Stimulated activated CD8-positive, alpha-beta memory T cell treated with anti-CD3 and anti-CD28 coated beads, Interleukin-7, amount 100 ng/mL, for 24 hours (primary cell): ENCODE results near the gene RARG.

Experiments
- DNase-seq: peaks from one replicate; pipeline ENCODE4 v3.0.0-alpha.2; 2020; ENCODE audit warnings: low read depth

The RARG gene

DNA sequence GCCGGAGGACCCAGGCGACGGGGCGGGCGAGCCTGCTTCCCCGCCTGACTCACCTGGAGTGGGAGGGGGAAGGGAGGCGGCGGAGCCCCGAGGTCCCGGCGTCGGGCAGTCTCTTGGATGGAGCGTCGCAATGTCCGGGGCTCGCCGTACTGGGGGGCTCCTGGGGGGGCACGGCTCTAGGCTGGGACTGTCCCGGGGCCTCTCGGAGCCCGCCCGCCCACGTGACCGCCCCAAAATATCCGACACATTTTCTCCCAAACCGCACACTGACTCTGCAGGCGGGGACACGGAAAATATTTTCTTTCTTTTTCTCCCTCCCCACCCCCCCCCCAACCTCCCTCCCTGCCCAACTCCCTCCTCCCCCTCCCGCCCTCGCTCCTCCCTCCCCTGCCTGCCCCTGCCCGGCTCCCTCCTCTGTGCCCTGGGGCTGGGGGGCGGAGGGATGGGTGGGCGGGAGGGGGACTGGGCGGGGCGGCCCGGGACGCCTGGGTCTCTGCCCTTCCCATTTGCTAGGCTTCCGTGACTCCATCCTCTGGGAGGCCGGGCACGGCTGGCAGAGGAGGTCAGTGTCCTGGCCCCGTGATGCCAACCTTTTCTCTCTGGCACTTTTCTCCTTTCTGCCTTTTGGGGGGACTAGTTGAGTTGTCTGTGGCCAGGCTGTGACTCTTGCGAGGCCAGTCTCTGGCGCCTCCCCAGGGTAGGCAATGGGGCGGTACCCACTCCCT lies at the start of gene RARG:
TSS of gene RARG (minus strand) at position 289 of the 725 bp plus-strand sequence. CDS start 4,664 bp downstream, outside the sequence.
- DNase-seq, result no peak

DNA sequence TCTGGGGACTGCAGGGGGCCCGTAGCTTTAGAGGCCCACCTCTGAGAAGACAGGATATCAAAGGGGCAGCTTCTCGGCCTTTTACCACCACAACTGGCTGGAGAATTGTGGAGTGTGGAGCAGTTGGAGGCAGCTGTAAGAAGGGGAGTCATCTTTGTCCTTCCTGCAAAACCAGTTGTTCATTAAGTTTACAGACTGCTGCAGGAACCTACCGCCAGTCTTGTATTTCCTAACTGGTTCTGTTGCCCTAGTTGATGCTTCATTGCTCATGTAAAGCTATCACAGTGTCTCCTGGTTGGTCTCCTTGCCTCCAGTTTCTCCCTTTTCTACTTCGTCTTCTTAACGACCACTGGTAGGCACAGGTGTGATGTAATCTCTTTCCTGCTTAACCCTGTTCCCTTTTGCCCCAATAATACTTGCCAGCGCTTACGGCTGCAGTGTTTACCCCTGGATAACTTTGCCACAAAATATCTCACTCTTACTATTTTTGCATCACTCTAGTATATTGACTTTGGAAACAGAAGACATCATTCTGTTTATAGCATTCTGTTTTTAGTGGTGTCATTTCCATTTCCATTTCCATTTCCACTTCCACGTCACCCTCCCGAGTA lies 48.0 kb upstream of the RARG start:
- no peak for DNase-seq

DNA sequence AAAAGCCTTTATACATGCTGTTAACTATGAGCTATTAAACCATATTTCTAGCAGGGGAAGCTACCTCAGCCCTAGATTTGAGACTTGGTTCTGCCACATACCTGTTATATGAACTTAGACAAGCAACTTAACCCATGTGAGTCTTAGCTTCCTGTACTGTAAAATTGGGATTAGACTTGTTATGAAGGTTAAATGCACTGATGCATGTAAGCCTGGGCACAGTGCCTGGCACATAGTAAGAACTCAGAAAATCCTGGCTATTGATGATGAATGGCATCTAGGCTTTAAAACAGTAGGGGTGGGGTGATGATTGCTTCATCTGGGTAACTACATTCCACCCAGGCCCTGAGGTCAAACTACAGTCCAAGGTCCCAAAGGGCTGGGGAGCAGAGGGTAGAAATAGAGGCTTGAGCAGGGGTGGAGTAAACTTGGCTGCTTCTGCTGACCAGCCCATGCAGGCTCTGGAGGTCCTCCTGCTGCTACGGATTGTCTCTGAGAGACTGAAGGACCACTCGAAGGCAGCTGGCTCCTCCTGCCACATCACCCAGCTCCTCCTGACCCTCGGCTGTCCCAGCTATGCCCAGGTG lies 47.4 kb upstream of the RARG start:
- no peak for DNase-seq

DNA sequence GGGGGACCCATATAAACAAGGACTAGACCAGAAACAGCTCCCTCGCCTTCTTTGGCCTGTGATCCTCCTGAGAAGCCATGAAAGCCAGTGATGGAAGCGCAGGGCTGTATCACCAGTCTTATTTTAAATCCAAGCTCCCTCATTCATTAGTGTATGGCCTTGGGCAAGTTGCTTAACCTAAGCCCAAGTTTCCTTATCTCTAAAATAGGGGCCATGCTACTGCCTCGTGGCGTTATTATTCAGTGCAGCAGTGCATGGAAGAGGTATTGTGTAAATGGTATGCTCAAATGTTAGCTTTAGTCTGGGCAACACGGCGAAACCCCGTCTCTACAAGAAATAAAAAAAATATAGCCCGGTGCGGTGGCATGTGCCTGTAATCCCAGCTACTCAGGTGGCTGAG lies 46.0 kb upstream of the RARG start:
- no peak for DNase-seq

DNA sequence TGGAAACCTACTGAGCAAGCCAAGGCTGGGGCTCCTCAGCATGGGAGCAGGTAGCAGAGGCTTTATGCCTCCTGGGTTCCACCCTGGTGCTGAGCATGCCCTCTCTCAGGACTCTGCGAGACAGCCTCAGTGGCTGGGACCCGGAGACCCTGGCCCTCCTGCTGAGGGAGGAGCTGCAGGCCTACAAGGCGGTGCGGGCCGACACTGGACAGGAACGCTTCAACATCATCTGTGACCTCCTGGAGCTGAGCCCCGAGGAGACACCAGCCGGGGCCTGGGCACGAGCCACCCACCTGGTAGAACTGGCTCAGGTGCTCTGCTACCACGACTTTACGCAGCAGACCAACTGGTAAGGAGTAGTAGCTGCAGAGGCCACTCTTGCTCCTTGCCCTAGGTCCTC lies 44.5 kb upstream of the RARG start:
- no peak for DNase-seq

DNA sequence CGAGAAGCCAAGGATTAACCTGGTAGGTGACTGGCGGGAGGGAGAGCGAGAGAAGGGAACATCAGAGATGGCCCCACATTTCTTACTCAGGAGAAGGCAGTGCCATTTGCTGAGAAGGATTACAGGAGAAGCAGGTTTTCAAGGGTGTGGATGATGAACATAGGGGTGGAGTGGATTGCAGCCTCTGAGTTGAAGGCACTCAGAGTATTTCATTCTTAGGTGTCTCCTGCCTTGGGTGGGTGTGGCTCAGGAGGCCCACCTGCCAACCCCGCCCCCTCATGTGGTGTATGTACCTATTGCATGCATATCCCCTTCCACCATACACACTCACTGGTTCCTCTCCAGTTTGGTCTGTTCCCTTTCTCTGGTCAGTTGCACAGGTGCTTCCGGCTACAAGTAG lies 42.4 kb upstream of the RARG start:
- no peak for DNase-seq

DNA sequence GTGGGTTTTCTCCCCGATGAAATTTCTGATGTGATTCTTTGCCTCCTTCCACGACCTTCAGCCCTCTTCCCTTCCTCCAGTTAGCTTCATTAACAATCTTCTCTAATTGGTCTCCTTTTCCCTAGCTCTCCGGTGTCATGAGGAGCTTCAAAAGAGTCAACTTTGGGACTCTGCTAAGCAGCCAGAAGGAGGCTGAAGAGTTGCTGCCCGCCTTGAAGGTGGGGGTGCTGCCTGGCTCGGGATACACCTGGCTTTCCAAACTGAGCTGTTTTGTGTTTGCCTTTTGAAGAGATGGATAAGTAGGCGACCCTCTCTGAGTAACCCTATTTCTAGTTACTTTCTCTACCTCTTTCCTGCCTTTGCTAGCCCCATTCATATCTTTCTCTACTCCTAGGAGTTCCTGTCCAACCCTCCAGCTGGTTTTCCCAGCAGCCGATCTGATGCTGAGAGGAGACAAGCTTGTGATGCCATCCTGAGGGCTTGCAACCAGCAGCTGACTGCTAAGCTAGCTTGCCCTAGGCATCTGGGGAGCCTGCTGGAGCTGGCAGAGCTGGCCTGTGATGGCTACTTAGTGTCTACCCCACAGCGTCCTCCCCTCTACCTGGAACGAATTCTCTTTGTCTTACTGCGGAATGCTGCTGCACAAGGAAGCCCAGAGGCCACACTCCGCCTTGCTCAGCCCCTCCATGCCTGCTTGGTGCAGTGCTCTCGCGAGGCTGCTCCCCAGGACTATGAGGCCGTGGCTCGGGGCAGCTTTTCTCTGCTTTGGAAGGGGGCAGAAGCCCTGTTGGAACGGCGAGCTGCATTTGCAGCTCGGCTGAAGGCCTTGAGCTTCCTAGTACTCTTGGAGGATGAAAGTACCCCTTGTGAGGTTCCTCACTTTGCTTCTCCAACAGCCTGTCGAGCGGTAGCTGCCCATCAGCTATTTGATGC lies 36.9 kb upstream of the RARG start:
- DNase-seq, result no peak

DNA sequence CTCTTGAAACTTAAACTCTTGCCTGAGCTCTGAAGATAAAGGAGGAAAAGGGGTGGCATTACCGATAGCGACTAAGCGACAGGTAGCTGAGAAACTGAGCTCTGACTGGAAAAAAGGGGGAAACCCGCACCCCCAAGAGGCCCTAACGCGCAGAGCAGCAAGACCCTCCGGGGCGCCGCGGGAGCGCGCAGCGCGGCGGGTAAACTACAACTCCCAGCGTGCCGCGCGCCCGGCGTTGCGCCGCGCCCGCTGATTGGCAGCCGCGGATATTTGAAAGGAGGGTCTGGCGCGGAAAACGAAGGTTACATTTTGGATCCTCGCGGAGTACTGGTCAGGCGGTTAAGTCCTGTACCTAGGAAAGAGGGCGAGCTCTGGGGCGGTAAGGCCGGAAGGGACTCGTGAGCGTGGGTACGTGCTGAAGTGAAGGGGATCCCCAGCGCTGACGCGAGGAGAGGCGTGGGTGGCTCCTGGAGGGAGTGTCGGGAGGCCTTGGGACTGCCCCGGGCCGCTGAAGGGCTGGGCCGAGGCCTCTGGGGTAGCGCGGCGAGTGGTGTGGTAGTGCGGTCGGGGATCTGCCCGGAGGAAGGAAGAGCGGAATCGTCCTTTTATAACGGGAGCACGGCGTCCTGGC lies 36.1 kb upstream of the RARG start, which contains the start of gene ESPL1:
TSS of gene ESPL1 (plus strand) at position 301 of the 631 bp plus-strand sequence. CDS start 468 bp downstream, outside the sequence.
- peak; percentile 61 for DNase-seq

DNA sequence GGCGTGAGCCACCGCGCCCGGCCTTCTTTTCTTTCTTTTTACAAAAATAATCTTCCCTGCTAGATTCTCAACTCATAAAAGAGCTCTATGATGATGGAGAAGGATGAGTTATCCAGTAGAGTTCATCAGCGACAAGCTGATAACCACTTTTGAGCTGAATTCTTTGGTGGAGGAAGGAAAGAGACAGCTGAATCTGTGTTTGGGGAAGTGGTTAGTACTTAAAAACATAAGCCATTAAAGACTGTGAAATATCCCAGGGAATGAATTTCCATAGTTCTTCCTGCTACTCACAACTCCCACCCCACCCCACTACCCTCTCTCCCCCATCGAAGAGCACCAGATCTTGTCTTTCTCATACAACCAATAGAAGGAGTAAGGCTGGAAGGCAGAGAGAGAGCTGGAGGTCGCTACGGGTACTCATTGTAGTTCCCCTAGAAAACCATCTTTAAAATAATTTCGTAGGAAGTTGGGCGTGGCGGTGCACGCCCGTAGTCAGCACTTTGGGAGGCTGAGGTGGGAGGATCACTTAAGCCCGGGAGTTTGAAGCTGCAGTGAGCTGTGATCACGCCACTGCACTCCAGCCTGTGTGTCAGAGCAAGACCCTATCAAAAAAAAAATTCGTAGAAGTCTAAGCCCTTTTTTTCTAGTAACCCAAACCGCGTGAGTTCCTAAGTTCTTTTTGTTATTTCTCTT lies 35.4 kb upstream of the RARG start:
- DNase-seq, result no peak

DNA sequence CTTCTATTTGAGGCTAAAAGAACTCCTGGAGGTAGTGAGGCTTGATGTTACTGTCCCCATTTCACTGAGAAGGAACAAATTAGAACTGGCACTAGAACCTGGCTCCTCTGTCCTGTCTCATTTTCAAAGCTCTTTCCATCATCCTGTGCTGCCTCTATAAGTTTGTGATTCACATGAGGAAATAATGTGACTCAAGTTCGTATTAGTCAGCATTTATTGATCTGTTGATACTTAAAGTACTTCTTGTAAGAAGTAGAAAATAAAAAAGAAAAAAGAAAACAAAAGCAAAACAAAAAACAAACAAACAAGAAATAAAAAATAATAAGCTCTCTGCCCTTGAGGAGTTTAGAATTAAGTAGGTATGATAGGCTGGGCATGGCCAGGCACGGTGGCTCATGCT lies 33.8 kb upstream of the RARG start:
- no peak for DNase-seq

DNA sequence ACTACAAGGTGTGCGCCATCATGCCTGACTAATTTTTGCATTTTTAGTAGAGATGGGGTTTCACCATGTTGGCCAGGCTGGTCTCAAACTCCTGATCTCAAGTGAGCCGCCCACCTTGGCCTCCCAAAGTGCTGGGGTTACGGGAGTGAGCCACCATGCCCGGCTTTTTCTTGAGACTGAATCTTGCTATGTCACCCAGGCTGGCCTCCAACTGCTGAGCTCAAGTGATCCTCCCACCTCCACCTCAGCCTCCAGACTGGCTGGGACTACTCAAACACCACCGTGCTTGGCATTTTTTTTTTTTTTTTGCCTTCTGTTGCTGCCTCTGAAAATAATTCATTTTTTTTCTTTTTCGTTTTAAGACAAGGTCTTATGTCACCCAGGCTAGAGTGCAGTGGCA lies 27.9 kb upstream of the RARG start:
- no peak for DNase-seq

DNA sequence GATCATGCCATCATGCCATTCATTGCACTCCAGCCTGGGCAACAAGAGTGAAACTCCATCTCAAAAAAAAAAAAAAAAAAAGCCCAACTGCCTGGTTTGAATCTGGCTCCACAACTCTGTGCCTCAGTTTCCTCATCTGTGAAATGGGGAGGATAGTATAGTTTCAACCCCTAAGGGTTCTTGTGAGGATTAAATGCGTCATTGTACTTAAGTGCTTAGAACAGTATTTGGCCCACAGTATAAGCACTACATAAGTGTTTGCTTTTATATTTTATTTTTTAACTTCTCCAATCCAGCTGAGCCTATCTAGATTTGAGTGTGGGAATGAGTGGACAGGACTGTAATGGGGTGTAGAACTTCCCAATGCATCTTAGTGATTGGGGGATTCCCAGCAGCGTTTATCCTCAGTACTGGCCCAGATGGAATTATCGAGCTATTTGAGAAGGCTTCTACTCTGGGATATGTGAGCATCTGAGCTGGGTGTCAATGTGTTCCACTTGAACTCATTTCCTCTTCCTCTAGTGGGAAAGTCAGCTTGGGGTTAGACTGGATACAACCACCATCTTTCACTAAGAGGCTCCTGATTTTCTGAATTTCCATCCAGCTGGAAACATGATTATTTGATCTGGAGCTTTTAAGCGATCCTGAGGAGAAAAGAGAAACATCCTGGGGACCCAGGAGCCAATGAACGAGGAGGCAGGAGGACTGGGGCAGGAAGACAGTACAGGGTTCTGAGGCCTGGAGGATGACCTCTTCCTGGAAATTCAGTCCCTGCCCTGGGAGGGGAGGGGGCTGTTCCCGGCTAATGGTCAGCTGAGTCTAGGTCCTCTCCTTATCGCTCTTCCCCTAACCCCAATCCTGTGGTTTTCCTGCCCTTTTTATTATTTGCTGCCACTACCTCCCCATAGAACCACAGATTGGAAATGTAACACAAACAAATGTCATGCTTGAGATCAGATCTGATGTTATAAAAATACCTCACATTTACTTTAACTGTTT lies 26.8 kb upstream of the RARG start:
- no peak for DNase-seq

DNA sequence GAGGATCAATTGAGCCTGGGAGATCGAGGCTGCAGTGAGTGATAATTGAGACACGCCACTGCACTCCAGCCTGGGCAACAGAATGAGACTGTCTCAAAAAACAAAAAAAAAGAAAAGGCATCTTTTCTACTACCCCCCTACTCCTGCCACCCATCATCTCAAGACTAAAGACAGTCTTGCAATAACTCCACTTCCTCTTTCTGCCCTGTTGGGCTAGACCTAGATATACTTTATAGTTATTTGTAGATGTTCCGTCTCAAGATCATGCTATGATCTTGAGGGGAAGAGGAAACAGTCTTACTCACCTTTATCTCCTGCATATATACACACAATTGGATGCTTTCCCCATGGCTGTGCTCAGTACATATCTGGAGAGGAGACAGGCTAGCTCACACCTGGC lies 24.0 kb upstream of the RARG start:
- DNase-seq, result no peak

DNA sequence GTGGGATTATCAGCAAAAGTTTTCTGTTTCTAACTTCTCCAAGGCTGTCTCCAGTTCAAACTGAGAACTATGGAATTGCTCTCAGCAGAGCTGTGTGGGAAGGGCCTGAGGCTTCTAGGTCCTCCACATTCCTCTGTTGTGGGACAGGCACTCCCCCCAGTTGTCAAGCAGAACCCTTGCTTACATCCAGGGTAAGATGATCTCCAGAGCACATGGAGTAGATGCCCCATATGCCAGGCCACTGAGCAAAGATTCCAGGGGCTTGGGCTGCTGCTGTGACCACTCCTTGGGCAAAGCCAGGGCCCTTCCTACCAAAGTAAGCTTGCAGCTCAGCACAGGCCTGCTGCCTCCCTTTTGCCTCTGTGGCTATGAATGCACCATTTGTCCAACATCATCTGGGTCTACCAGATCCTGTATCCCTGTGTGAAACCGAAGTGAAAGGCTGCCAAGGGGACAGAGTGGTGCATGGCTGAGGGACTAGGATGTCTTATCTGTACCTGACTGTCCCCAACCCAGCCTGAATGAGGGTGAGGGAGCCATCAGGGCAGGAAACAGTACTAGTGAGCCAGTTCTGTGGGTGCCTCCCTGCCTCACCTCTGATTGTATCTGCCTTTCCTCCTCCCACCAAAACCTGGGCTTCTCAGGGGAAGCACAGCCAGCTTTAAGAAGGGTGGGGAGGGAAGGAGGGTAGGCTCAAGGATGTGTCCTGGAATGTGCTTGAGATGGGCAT lies 23.0 kb upstream of the RARG start:
- DNase-seq, result no peak

DNA sequence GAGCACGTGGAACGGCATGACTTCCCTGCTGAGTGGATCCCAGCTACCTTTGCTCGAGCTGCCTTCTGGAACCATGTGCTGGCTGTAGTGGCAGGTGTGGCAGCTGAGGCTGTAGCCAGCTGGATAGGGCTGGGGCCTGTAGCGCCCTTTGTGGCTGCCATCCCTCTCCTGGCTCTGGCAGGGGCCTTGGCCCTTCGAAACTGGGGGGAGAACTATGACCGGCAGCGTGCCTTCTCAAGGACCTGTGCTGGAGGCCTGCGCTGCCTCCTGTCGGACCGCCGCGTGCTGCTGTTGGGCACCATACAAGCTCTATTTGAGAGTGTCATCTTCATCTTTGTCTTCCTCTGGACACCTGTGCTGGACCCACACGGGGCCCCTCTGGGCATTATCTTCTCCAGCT lies 21.3 kb upstream of the RARG start:
- DNase-seq, result no peak

DNA sequence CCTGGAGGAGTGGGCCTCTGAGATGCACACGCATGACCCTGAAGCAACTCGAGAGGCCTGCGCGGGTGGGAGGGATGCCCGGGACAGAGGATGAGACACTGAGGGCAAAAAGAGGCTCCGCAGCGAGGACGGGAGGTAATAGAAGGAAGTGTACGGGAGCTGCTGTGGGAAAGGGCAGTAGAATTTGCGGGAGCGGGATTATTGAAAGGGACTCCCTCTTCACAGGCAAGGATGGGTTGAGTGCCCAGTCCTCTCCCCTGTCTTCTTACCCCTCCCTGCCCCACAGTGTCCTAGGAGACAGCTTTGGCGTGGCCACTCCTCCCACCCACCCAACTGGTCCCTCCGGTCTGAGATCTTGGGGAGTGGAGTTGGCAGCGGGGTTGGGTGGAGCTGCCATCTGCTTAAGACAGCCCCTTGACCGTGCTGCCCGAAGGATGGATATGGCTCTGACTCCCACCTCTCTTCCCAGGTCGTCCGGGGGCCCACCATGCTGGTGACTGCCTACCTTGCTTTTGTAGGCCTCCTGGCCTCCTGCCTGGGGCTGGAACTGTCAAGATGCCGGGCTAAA lies 20.4 kb upstream of the RARG start:
- no peak for DNase-seq

DNA sequence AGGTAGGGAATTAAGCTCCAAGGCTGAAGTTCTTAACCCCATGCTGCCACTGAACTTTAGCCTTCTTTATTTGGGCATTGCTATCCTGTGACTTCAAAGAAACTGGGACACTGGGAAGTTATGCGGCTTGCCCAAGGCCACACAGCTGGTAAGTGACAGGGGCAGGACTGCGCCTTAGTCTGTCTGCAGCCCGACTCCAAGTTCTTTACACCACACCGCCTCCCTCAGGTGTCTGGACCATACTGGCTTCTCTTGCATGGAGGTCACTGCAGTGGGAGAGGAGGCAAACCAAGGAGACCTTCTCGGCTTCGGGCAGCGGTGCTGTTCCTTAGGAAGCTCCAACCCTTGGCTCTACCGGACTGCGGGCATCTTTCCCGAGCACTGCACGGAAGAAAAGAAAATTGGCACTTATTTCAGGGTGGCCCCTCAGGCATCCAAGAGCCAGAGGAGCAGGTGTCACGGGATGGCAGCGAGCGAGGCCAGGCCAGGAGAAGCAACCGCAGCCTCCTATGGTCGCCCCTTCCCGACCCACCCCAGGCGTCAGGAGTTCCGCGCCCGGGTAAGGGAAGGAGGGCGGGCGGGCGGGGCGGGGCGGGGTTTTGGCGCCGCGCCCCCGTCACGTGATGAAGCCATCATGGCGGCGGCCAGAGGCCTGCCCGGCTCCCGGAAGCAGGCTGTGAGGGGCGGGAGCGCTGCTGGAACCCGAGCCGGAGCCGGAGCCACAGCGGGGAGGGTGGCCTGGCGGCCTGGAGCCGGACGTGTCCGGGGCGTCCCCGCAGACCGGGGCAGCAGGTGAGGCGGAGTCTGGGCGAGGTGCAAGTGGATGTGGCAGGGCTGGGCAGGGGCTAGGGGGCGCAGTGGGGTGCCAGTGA lies 19.7 kb upstream of the RARG start:
- peak; percentile 36 for DNase-seq

DNA sequence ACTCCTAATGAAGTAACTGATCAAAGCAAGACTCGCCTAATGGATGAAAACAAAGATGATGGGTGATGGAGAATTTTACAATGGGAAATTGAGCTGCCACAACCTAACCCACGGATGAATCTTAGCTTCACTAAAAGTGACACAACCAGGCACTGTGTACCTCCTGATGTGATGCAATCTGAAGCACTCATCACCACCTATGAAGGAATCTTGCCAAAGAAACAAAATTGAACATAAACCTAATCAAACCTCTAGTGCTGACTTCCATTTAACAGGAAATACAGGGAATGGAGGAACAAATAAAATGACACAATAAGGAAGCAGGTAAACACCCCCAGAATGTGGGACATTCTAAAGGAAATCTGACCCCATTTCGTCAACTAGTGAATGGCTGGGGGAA lies 13.3 kb upstream of the RARG start:
- no peak for DNase-seq
